NT2/D1 (cell line): ENCODE data around the gene MAP3K6.
A peak's percentile ranks its signal among the peaks of the same experiment; 100 is the strongest.

Experiments
- DNase-seq: peaks from one replicate; pipeline ENCODE4 v3.0.0-alpha.2; 2011; ENCODE audit warnings: low read depth, low spot score
- H3K27me3 ChIP-seq: 2 replicates; pipeline ENCODE4 v1.6.0; 2011; ENCODE audit warnings: mild to moderate bottlenecking; ENCODE audit not compliant: insufficient read length, insufficient read depth
- H3K36me3 ChIP-seq: 2 replicates; pipeline ENCODE4 v1.6.1; 2011; ENCODE audit warnings: mild to moderate bottlenecking, low read length, mixed read lengths; ENCODE audit not compliant: insufficient read depth, insufficient read length
- H3K4me1 ChIP-seq: 2 replicates; pipeline ENCODE4 v1.5.1; 2011; ENCODE audit not compliant: insufficient read depth, insufficient read length
- H3K4me3 ChIP-seq: 2 replicates; pipeline ENCODE4 v1.5.1; 2011; ENCODE audit warnings: low read depth; ENCODE audit not compliant: insufficient read length
- H3K9ac ChIP-seq: 2 replicates; pipeline ENCODE4 v1.6.0; 2011; ENCODE audit warnings: low read depth; ENCODE audit not compliant: insufficient read length
- H3K9me3 ChIP-seq: 2 replicates; pipeline ENCODE4 v1.5.1; 2011; ENCODE audit warnings: mild to moderate bottlenecking, low read length; ENCODE audit not compliant: insufficient read depth
- SUZ12 ChIP-seq: IDR thresholded peaks from 2 replicates; pipeline ENCODE4 v1.6.1; 2011; ENCODE audit not compliant: insufficient read length, insufficient read depth; ENCODE audit errors: extremely low read depth
- YY1 ChIP-seq: IDR thresholded peaks from 2 replicates; pipeline ENCODE4 v1.6.1; 2011; ENCODE audit not compliant: insufficient read length, insufficient read depth
- ZNF274 ChIP-seq: IDR thresholded peaks from 2 replicates; pipeline ENCODE4 v1.6.1; 2011; ENCODE audit warnings: mild to moderate bottlenecking, low read depth, low read length

The MAP3K6 gene

GRCh38 chr1:27348861-27349783 lies 17.6 kb downstream of the MAP3K6 start:
- H3K27me3 ChIP-seq: no peaks in the 10 kb centered on the region
- H3K9ac ChIP-seq: peak overlapping the region; percentile 87
- peaks cover 43% of the 10 kb centered on the region for H3K36me3 ChIP-seq
- no peak for DNase-seq
- H3K4me3 ChIP-seq: peak overlapping the region; percentile 82
- no peaks in the 10 kb centered on the region for H3K9me3 ChIP-seq
- TF ChIP-seq SUZ12 (no peak), YY1 (no peak), ZNF274 (no peak)
- H3K4me1 ChIP-seq: peaks cover 22% of the 10 kb centered on the region

- H3K36me3 ChIP-seq: peaks cover 36% of the 10 kb centered on the region
- H3K9ac ChIP-seq: peak overlapping the region; percentile 46
- H3K4me3 ChIP-seq: no peak overlapping the region
- H3K4me1 ChIP-seq: peaks cover 32% of the 10 kb centered on the region
- TF ChIP-seq ZNF274: no peak
- no peak for TF ChIP-seq YY1
- no peak for TF ChIP-seq SUZ12
- no peaks in the 10 kb centered on the region for H3K9me3 ChIP-seq
- H3K27me3 ChIP-seq: no peaks in the 10 kb centered on the region
- no peak for DNase-seq
Measured at GRCh38 chr1:27346991-27347624, 19.7 kb downstream of the MAP3K6 start.

GRCh38 chr1:27346357-27346756 lies 20.4 kb downstream of the MAP3K6 start:
- TF ChIP-seq ZNF274: no peak
- no peak for TF ChIP-seq YY1
- TF ChIP-seq SUZ12: no peak
- Histone ChIP-seq H3K36me3 (peaks cover 36% of the 10 kb centered on the region), H3K9ac (no peak overlapping the region), H3K4me1 (peaks cover 34% of the 10 kb centered on the region), H3K27me3 (no peaks in the 10 kb centered on the region), H3K4me3 (no peak overlapping the region), H3K9me3 (no peaks in the 10 kb centered on the region)
- DNase-seq: no peak

- Histone ChIP-seq H3K27me3 (no peaks in the 10 kb centered on the region), H3K9me3 (no peaks in the 10 kb centered on the region), H3K36me3 (peaks cover 36% of the 10 kb centered on the region), H3K4me3 (no peak overlapping the region), H3K9ac (no peak overlapping the region), H3K4me1 (peaks cover 36% of the 10 kb centered on the region)
- TF ChIP-seq YY1 (no peak), ZNF274 (no peak), SUZ12 (no peak)
- no peak for DNase-seq
Measured at GRCh38 chr1:27345272-27345671, 21.5 kb downstream of the MAP3K6 start.

GRCh38 chr1:27343639-27344025 lies 23.1 kb downstream of the MAP3K6 start:
- Histone ChIP-seq H3K36me3 (peaks cover 36% of the 10 kb centered on the region), H3K9me3 (no peaks in the 10 kb centered on the region), H3K27me3 (no peaks in the 10 kb centered on the region), H3K4me1 (peaks cover 38% of the 10 kb centered on the region), H3K4me3 (no peak overlapping the region), H3K9ac (peak overlapping the region; percentile 68)
- no peak for TF ChIP-seq SUZ12
- TF ChIP-seq YY1: no peak
- no peak for TF ChIP-seq ZNF274
- DNase-seq: no peak

- TF ChIP-seq ZNF274 (no peak), YY1 (no peak), SUZ12 (no peak)
- Histone ChIP-seq H3K4me1 (peaks cover 41% of the 10 kb centered on the region), H3K4me3 (peak overlapping the region; percentile 29), H3K9me3 (no peaks in the 10 kb centered on the region), H3K36me3 (peaks cover 35% of the 10 kb centered on the region), H3K27me3 (no peaks in the 10 kb centered on the region), H3K9ac (peak overlapping the region; percentile 68)
- no peak for DNase-seq
Measured at GRCh38 chr1:27342778-27343638, 23.8 kb downstream of the MAP3K6 start.
